CD4-positive, alpha-beta T cell treated with Interleukin-6 at 100 ng/mL for 8 hours (primary cell): ENCODE measurements around the gene FLNC.

Experiments
- DNase-seq: peaks from one replicate; pipeline ENCODE4 v3.0.0-alpha.2; 2020; ENCODE audit warnings: mixed read lengths, low spot score

Gene FLNC

GRCh38 chr7:128865303-128865702 is 35.1 kb downstream of the FLNC start:
- no peak for DNase-seq

GRCh38 chr7:128865996-128866877 is 36.0 kb downstream of the FLNC start:
- DNase-seq: no peak

GRCh38 chr7:128867241-128867640 is 37.0 kb downstream of the FLNC start:
- no peak for DNase-seq

GRCh38 chr7:128867842-128868623 is 37.8 kb downstream of the FLNC start:
- DNase-seq: no peak

GRCh38 chr7:128868624-128869137 is 38.5 kb downstream of the FLNC start:
- DNase-seq: no peak

GRCh38 chr7:128869138-128869943 is 39.1 kb downstream of the FLNC start:
- DNase-seq: no peak

GRCh38 chr7:128869944-128870285 is 39.7 kb downstream of the FLNC start:
- no peak for DNase-seq

GRCh38 chr7:128871050-128871449 is 40.8 kb downstream of the FLNC start:
- DNase-seq: no peak

- no peak for DNase-seq
These were observed 42.2 kb downstream of the FLNC start for GRCh38 chr7:128872394-128872824.

- no peak for DNase-seq
These were observed 43.0 kb downstream of the FLNC start for GRCh38 chr7:128873234-128873633.

GRCh38 chr7:128874140-128875031 is 44.2 kb downstream of the FLNC start:
- DNase-seq: no peak

- no peak for DNase-seq
These were observed 45.3 kb downstream of the FLNC start for GRCh38 chr7:128875523-128875948.

GRCh38 chr7:128876127-128876526 is 45.9 kb downstream of the FLNC start:
- no peak for DNase-seq

- DNase-seq: no peak
These were observed 46.4 kb downstream of the FLNC start for GRCh38 chr7:128876586-128876977.

GRCh38 chr7:128876978-128877755 is 47.0 kb downstream of the FLNC start:
- DNase-seq: no peak

- DNase-seq: no peak
These were observed 47.5 kb downstream of the FLNC start for GRCh38 chr7:128877756-128878120.

- no peak for DNase-seq
These were observed 48.3 kb downstream of the FLNC start for GRCh38 chr7:128878226-128879105.

- DNase-seq: no peak
These were observed 49.3 kb downstream of the FLNC start for GRCh38 chr7:128879461-128879938.
